Panc1 (cell line): ENCODE measurements around the gene SLCO2A1. TPM values are rescaled to one million over a fixed set of nuclear protein-coding genes. Genes with fewer than 3 reads are reported as not detected.

ENCODE experiments used
- ATAC-seq: fragments of 200-7000 bp; cut with Tn5 transposase; 2 replicates; pipeline ENCODE4 v1.9.1; 2020; ENCODE audit warnings: mild to moderate bottlenecking, moderate library complexity
- BruUV-seq: library from RNA; stranded (reverse); fragments of 400-500 nt; replicated peaks from 2 replicates; lab custom pipeline; 2021; lab: Mats Ljungman, UMichigan
- CTCF ChIA-PET: fragments of 300-600 bp; sonication (Branson Sonifier 250); formaldehyde crosslinking; loops from one replicate; lab custom pipeline; 2022; ENCODE audit warnings: antibody characterized with exemption; lab: Charles Lee
- POLR2A ChIA-PET: fragments of 300-600 bp; sonication (Branson Sonifier 250); formaldehyde crosslinking; loops from one replicate; lab custom pipeline; 2022; ENCODE audit warnings: antibody characterized with exemption; lab: Charles Lee
- DNase-seq: peaks from one replicate; pipeline ENCODE4 v3.0.0-alpha.2; 2010; ENCODE audit warnings: low read depth, low spot score
- H3K27ac ChIP-seq: 2 replicates; pipeline ENCODE4 v1.5.1; 2011; ENCODE audit warnings: mild to moderate bottlenecking, low read length, inconsistent platforms
- H3K27me3 ChIP-seq: fragments of 200-500 bp; sonication (Bioruptor generic); 2 replicates; pipeline ENCODE4 v1.6.0; 2014; ENCODE audit warnings: low read length, inconsistent platforms; ENCODE audit not compliant: control insufficient read depth, insufficient read depth
- H3K36me3 ChIP-seq: fragments of 200-500 bp; sonication (Bioruptor generic); 2 replicates; pipeline ENCODE4 v1.5.1; 2014; ENCODE audit warnings: inconsistent platforms, mild to moderate bottlenecking, low read length, moderate library complexity; ENCODE audit not compliant: control insufficient read depth, insufficient read depth
- H3K4me1 ChIP-seq: 2 replicates; pipeline ENCODE4 v1.5.1; 2011; ENCODE audit warnings: inconsistent platforms, mild to moderate bottlenecking, low read length, moderate library complexity; ENCODE audit not compliant: control insufficient read depth, insufficient read depth
- H3K4me3 ChIP-seq, 2 experiments: 2 replicates each; pipeline ENCODE4 v1.5.1; 2011 to 2012; ENCODE audit warnings: low read depth in 2 of 2, low read length in 2 of 2, mild to moderate bottlenecking in 2 of 2, inconsistent platforms in 1 of 2, moderate library complexity in 1 of 2
- H3K9me3 ChIP-seq: fragments of 200-500 bp; sonication (Bioruptor generic); 2 replicates; pipeline ENCODE4 v1.5.1; 2014; ENCODE audit warnings: low read depth, mild to moderate bottlenecking, inconsistent platforms, low read length, moderate library complexity; ENCODE audit not compliant: control insufficient read depth, insufficient read depth
- CTCF ChIP-seq: fragments of 450-650 bp; IDR thresholded peaks from 2 replicates; pipeline ENCODE4 v1.5.1; 2017; ENCODE audit warnings: mild to moderate bottlenecking
- POLR2AphosphoS5 ChIP-seq: IDR thresholded peaks from 2 replicates; pipeline ENCODE4 v1.6.1; 2012; ENCODE audit warnings: mild to moderate bottlenecking, low read depth, low read length, moderate library complexity
- REST ChIP-seq, 2 experiments: IDR thresholded peaks; 2 replicates each; pipeline ENCODE4 v1.6.1; 2011 to 2012; ENCODE audit warnings: low read depth in 2 of 2, control low read depth in 1 of 2, low read length in 1 of 2, mild to moderate bottlenecking in 1 of 2, moderate library complexity in 1 of 2; ENCODE audit not compliant: insufficient read depth in 1 of 2
- SIN3A ChIP-seq: IDR thresholded peaks from 2 replicates; pipeline ENCODE4 v1.6.1; 2012; ENCODE audit warnings: low read depth, mild to moderate bottlenecking, low read length, moderate library complexity, borderline replicate concordance; ENCODE audit not compliant: insufficient read depth
- TCF7L2 ChIP-seq: IDR thresholded peaks from 2 replicates; pipeline ENCODE4 v1.6.1; 2011; ENCODE audit warnings: mild to moderate bottlenecking, low read depth, low read length, inconsistent platforms
- in situ Hi-C: cut with HindIII; loops from 2 replicates; pipeline ENCODE4 v1.10.0; 2016; ENCODE audit warnings: low sequenced_read_pairs, low pct_unique_long_range_greater_than_20kb
- intact Hi-C: fragments of 100-400 bp; cut with micrococcal nuclease; formaldehyde crosslinking; loops from one replicate; pipeline ENCODE4 v1.10.0; 2022; ENCODE audit not compliant: unreplicated experiment
- total RNA-seq: library from RNA; stranded (reverse); gene quantifications from one replicate; pipeline ENCODE4 v1.2.1, GENCODE V29; 2021; ENCODE audit not compliant: unreplicated experiment

Gene SLCO2A1
- total RNA-seq, 1 experiment from 2014 or later, result 0.62 TPM

GRCh38 chr3:133893683-133894352 lies 135.9 kb downstream of the SLCO2A1 start:
- no peaks in the 10 kb centered on the region for H3K36me3 ChIP-seq
- intact Hi-C loops, result no loop called here
- ATAC-seq, result no peak
- TF ChIP-seq REST (IDR thresholded peaks at IDR 0.05; ENCODE audit: insufficient read depth in 1 of 2, low read depth in 2 of 2, low read length in 1 of 2) (no peak), POLR2AphosphoS5 (no peak), SIN3A (no peak), TCF7L2 (no peak), CTCF (no peak)
- peak overlapping the region in 1 of 2 experiments; percentile 79; a peak in 3 of 4 replicates for H3K4me3 ChIP-seq
- H3K27ac ChIP-seq, result 0 out of 2 replicates have a peak overlapping the region, but pooled peaks have one; percentile 1
- H3K9me3 ChIP-seq, result no peaks in the 10 kb centered on the region
- BruUV-seq, result no TSS peak
- in situ Hi-C loops, result no loop called here
- no peak for DNase-seq
- peaks cover 10% of the 10 kb centered on the region for H3K4me1 ChIP-seq
- POLR2A ChIA-PET, result no interaction called here
- no peaks in the 10 kb centered on the region for H3K27me3 ChIP-seq
- CTCF ChIA-PET, result no interaction called here

GRCh38 chr3:133892541-133893231 lies 137.0 kb downstream of the SLCO2A1 start:
- Histone ChIP-seq H3K4me1 (peaks cover 10% of the 10 kb centered on the region), H3K9me3 (no peaks in the 10 kb centered on the region), H3K27me3 (no peaks in the 10 kb centered on the region), H3K27ac (no peak overlapping the region), H3K4me3 (no peak overlapping the region), H3K36me3 (no peaks in the 10 kb centered on the region)
- BruUV-seq, result no TSS peak
- intact Hi-C loops (no loop called here), in situ Hi-C loops (no loop called here)
- ChIA-PET POLR2A (no interaction called here), CTCF (no interaction called here)
- DNase-seq (no peak), ATAC-seq (no peak)
- no peak for TF ChIP-seq TCF7L2
- no peak for TF ChIP-seq POLR2AphosphoS5
- no peak for TF ChIP-seq SIN3A
